CD4-positive, alpha-beta T cell treated with Interleukin-6 for 4 hours (primary cell): ENCODE results near the gene ZNF276.
"Not testable (repeated sequence)": the region's sequence is repeated elsewhere in the genome, so short reads cannot be mapped to it uniquely, and the experiment has no call there.

ENCODE experiments used
- DNase-seq: peaks from one replicate; pipeline ENCODE4 v3.0.0-alpha.2; 2020; ENCODE audit warnings: mixed read lengths

ZNF276 gene

GRCh38 chr16:89738072-89738377, 16.7 kb downstream of the ZNF276 start:
- no peak for DNase-seq

- no peak for DNase-seq
Observed at GRCh38 chr16:89738538-89739317, 17.4 kb downstream of the ZNF276 start.

DNA sequence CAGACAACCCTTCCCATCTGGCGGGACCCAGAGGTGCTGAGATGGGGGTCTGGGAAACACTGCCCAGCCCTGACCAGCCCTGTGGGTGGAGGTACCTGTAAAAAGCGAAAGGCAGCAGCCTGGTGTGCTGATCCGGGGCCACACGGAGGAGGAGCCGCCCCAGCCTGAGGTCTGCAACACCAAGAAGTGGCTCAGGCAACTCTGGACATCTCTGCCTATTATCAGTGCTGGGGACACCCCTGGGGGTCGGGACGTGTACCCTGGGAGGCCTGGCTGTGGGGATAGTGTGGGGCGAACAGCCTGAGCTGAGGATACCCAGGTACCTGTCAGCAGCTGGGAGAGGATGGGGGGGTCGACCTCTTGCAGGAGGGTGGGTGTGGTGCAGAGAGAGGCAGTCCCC, 18.0 kb downstream of the ZNF276 start:
- no peak for DNase-seq

- no peak for DNase-seq
Observed at GRCh38 chr16:89741342-89742014, 20.1 kb downstream of the ZNF276 start.

DNA sequence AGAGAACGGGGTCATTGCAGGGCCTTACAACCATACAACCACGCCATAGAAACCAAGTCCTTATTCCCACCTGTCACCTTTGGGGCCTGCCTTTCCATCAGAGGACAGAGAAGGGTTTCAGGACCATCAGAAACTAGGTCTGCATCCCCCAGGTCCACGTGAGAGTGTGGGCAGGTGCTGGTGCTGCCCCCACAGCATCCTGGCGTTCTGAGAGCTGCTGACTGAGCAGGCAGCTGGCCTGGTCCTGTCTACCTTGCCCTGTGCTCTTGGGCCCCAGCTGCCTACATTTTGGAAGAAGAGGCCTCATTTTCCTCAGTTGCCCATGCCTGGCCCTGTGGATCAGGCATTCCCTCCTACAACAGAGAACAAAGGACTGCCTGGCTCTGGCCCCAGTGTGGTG, 21.6 kb downstream of the ZNF276 start:
- DNase-seq = no peak

- DNase-seq = no peak
Observed at GRCh38 chr16:89744813-89745212, 23.5 kb downstream of the ZNF276 start.

DNA sequence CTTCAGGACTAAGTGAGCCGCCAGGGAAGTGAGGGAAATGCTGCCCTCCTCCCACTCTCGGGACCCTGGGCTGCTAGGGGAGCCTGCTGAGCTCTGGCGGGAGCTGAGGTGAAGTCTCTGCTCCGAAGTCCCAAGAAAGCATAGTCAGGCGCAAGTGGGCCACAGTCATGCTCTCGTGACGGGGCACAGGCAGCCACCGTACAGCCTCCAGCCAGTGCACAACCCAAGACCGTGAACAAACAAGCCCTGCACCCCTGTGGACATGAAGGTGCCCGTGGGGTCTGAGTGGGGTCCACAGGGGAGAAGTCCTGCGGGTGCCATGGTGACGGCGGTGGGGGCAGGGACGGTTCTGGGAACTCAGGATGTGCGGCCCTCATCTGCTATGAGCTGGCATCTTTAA, 24.7 kb downstream of the ZNF276 start:
- no peak for DNase-seq

DNA sequence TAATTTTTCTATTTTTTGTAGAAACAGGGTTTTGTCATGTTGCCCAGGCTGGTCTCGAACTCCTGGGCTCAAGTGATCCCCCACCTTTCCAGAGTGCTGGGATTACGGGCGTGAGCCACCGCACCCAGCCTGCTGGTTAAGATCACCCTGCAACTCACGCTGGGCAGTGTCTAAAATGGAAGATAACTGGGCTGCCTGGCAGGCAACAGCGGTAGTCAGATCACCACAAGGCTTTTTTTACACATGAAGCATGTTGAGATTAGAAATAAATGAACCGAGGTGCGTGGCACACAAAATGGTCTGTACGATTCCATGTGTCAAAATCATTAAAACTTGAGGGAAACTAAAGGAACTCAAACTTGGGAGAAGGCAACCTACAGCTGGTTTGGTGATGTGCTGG, 26.7 kb downstream of the ZNF276 start:
- DNase-seq = no peak

- no peak for DNase-seq
Observed at GRCh38 chr16:89748921-89749320, 27.6 kb downstream of the ZNF276 start.

DNA sequence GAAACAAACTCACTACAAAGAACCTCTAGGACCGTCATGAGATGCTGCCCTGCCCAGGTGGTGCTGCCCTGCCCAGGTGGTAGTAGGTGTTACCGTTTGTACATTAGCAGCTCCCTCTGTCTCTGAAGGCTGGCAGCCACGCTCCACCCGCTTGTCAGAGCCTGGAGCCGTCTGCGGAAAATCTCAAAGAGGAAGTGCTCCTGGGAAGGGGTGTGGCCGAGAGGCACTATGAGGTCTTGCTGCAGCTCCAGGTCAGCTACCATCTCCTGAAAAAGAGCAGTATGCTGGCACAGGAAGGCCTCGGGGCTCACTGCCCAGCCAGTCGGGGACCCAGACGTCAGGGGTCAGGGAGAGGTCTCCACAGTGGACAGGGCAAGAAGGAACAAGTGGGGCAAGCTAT, 28.3 kb downstream of the ZNF276 start:
- no peak for DNase-seq

- peak; percentile 33 for DNase-seq
Observed at GRCh38 chr16:89759746-89760340, 38.5 kb downstream of the ZNF276 start.

GRCh38 chr16:89761304-89761922, 40.1 kb downstream of the ZNF276 start:
- DNase-seq = peak; percentile 43

- peak; percentile 55 for DNase-seq
Observed at GRCh38 chr16:89764711-89765201, 43.4 kb downstream of the ZNF276 start.

DNA sequence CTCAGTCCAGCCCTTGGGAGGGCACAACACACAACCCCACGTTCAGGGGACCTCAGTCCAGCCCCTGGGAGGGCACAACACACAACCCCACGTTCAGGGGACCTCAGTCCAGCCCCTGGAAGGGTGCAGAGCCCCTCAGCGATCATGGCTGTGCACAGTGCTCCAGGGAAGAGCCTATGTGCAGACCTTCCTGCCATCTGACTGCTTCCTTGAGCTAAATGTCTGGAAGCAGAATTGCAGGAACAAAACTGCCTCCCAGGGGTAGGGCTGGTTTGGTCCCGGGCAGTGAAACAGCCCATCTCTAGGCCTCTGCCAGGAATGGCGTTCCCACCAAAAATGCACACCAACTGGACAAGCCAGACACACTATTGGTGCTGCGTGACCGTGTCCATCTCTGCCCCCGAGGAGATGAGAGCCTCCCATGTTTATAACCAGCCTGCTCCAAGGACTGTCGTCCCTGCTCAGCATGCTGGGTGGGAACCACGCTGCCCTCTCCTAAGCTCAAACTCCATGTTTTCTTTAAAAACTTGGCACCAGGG, 44.0 kb downstream of the ZNF276 start:
- DNase-seq = no peak

- DNase-seq = no peak
Observed at GRCh38 chr16:89770367-89770766, 49.0 kb downstream of the ZNF276 start.

DNA sequence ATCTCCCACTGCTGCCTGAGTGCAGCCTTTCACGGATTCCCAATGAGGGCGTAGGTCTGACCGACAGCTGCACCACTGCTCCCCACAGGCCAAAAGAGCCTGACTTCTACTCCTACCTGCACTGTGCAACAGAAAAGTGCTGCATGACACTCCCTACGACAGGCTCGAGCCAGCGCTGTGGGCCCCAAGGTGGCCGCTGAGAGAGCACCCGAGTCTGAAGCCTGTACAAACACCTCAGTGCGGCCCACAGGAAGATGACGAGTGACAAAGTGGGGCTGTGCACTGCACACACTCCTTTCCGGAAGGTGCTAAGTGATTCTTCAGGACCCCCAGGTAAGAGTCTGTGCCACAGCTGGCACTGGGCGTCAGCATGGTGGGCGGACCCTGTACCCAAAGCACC, 53.9 kb downstream of the ZNF276 start:
- DNase-seq = no peak

DNA sequence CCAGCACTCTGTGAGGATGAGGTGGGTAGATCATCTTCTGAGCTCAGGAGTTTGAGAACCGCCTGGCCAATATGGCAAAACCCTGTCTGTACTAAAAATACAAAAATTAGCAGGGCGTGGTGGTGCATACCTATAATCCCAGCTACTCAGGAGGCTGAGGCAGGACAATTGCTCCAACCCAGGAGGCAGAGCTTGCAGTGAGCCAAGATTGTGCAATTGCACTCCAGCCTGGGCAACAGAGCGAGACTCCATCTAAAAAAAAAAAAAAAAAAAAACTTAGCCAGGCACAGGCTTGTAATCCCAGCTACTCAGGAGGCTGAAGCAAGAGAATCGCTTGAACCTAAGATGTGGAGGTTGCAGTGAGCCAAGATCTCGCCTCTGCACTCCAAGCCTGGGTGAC, 56.9 kb downstream of the ZNF276 start:
- DNase-seq = not testable (repeated sequence)

DNA sequence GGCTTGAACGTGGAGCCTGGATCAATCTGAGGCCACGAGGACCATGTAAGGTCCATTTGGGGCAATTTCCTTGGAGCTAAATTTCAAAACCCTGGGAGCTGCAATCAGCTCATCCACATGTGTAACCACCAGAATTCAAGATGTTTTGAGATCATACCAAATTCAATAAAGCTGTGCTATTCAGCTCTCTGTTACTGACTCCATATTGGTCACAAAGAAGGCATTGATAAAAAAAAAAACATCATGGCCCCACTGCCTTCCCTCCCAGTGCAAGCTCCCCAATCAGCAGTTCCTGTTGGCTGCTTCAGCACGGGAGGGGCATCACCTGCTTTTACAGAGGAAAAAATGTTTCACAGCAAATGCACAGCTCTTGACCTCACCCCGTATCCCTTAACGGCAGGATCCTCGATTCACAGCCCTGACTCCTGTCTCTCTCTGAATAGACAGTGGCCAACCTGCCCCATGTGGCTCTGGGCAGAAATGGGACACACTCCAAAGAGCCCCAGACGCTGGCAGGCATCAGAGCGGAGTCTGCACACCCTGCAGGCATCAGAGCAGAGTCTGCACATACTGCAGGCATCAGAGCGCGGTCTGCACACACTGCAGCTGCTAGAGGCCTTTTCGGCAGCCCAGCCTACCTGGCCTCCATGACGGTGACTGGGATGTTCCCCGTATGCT, 58.0 kb downstream of the ZNF276 start:
- DNase-seq = no peak

DNA sequence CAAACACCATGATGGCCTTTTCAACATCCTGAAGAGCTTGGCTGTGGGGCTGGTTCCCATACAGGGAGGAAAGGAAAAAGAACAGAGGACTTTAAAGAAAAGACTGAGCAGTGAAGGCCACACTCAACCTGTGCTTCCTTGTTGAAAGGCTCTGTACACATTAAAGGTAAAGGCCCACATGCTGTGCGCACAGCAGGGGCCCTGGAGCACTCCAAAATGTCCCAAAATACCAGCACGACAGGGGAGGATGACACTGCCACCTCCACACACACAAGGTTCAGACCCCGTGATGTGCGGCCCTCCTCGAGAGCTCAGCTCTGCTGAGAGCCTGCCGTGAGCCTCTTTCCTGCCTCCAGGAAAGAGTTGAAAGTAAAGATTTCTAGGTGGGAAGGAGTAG, 58.6 kb downstream of the ZNF276 start:
- no peak for DNase-seq

- DNase-seq = no peak
Observed at GRCh38 chr16:89782489-89782888, 61.2 kb downstream of the ZNF276 start.

DNA sequence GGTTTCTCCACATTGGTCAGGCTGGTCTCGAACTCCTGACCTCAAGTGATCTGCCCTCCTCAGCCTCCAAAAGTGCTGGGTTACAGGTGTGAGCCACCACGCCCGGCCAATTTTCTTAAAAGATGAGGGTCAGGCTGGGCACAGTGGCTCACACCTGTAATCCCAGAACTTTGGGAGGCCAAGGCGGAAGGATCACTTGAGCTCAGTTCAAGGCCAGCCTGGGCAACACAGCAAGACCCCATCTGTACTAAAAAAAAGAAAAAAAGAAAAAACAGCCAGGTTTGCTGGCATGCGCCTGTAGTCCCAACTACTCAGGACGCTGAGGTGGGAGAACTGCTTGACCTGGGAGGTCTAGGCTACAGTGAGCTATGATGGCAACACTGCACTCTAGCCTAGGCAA, 62.6 kb downstream of the ZNF276 start:
- not testable (repeated sequence) for DNase-seq

GRCh38 chr16:89784406-89784805, 63.1 kb downstream of the ZNF276 start:
- DNase-seq = peak; percentile 17
